HCT116 (cell line): ENCODE measurements around the gene ECEL1. TPM values are rescaled to one million over a fixed set of nuclear protein-coding genes. Genes with fewer than 3 reads are reported as not detected.

Source experiments
- ATAC-seq: fragments of 200-7000 bp; cut with Tn5 transposase; 2 replicates; pipeline ENCODE4 v1.9.1; 2020; ENCODE audit warnings: mild to moderate bottlenecking, moderate library complexity
- BruUV-seq: library from RNA; stranded (reverse); fragments of 400-500 nt; replicated peaks from 2 replicates; lab custom pipeline; 2021; lab: Mats Ljungman, UMichigan
- CTCF ChIA-PET: fragments of 300-600 bp; sonication (Branson Sonifier 250); formaldehyde crosslinking; loops from one replicate; lab custom pipeline; 2021; ENCODE audit warnings: antibody characterized with exemption; lab: Charles Lee
- POLR2A ChIA-PET: fragments of 300-600, 350-600 bp; sonication (Branson Sonifier 250); formaldehyde crosslinking; loops from one replicate; lab custom pipeline; 2021; ENCODE audit warnings: antibody characterized with exemption; lab: Charles Lee
- RAD21 ChIA-PET, 2 experiments: fragments of 300-600 bp; sonication (Branson Sonifier 250); formaldehyde crosslinking; loops; one replicate each; lab custom pipeline; 2023; ENCODE audit warnings: low total read pairs in 2 of 2; ENCODE audit not compliant: uncharacterized antibody in 2 of 2, unreplicated experiment in 2 of 2, low non-redundant PET in 1 of 2; lab: Charles Lee
- DNase-seq: peaks from one replicate; pipeline ENCODE4 v3.0.0-alpha.2; 2010; ENCODE audit warnings: low read depth, low spot score
- H2AFZ ChIP-seq: fragments of 200-600 bp; shearing (Covaris generic), sonication (generic); 2 replicates; pipeline ENCODE4 v1.6.1; 2017; ENCODE audit warnings: low read depth, mixed run types, mixed read lengths, antibody characterized with exemption, low read length; ENCODE audit not compliant: poor library complexity, severe bottlenecking
- H3K27ac ChIP-seq: 2 replicates; pipeline ENCODE4 v1.5.1; 2012; ENCODE audit warnings: low read depth, low read length
- H3K27me3 ChIP-seq: fragments of 200-600 bp; sonication (generic); 2 replicates; pipeline ENCODE4 v1.6.1; 2016; ENCODE audit warnings: mixed run types, low read length, mixed read lengths; ENCODE audit not compliant: insufficient read depth
- H3K36me3 ChIP-seq, 2 experiments: fragments of 200-500 bp in 1 of 2; fragments of 200-600 bp in 1 of 2; sonication (Bioruptor generic) in 1 of 2; sonication (generic) in 1 of 2; 2 replicates each; pipeline versions ENCODE4 v1.5.1 to v1.6.1; 2014 to 2016; ENCODE audit warnings: low read length in 2 of 2, inconsistent platforms in 1 of 2, mixed read lengths in 1 of 2, mixed run types in 1 of 2; ENCODE audit not compliant: insufficient read depth in 2 of 2, control insufficient read depth in 1 of 2
- H3K4me1 ChIP-seq, 2 experiments: fragments of 200-600 bp in 1 of 2; sonication (generic) in 1 of 2; 2 replicates each; pipeline versions ENCODE4 v1.5.1 to v1.6.1; 2012 to 2017; ENCODE audit warnings: low read length in 2 of 2, inconsistent platforms in 1 of 2, mild to moderate bottlenecking in 1 of 2, mixed read lengths in 1 of 2, mixed run types in 1 of 2, moderate library complexity in 1 of 2; ENCODE audit not compliant: insufficient read depth in 2 of 2, control insufficient read depth in 1 of 2
- H3K4me2 ChIP-seq: fragments of 200-600 bp; sonication (generic); 2 replicates; pipeline ENCODE4 v1.6.1; 2017; ENCODE audit warnings: mixed run types, low read length, mixed read lengths
- H3K4me3 ChIP-seq, 2 experiments: fragments of 200-600 bp in 1 of 2; sonication (generic) in 1 of 2; replicated peaks in 1 of 2; 2 replicates each; pipeline ENCODE4 v1.5.1; 2011 to 2016; ENCODE audit warnings: low read length in 2 of 2, control low read depth in 1 of 2, low read depth in 1 of 2, mild to moderate bottlenecking in 1 of 2, mixed read lengths in 1 of 2, mixed run types in 1 of 2
- H3K79me2 ChIP-seq: fragments of 200-600 bp; sonication (generic); 2 replicates; pipeline ENCODE4 v1.6.1; 2017; ENCODE audit warnings: mild to moderate bottlenecking, mixed run types, low read length, moderate library complexity, mixed read lengths; ENCODE audit not compliant: insufficient read depth
- H3K9ac ChIP-seq: fragments of 200-600 bp; sonication (generic); 2 replicates; pipeline ENCODE4 v1.6.1; 2016; ENCODE audit warnings: low read length, mixed read lengths
- H3K9me2 ChIP-seq: fragments of 200-600 bp; sonication (generic), shearing (Covaris generic); 2 replicates; pipeline ENCODE4 v1.6.1; 2017; ENCODE audit warnings: mixed run types, mild to moderate bottlenecking, moderate library complexity; ENCODE audit not compliant: insufficient read depth
- H3K9me3 ChIP-seq, 2 experiments: fragments of 200-500 bp in 1 of 2; fragments of 200-600 bp in 1 of 2; sonication (Bioruptor generic) in 1 of 2; sonication (generic) in 1 of 2; 2 replicates each; pipeline ENCODE4 v1.6.1; 2014 to 2017; ENCODE audit warnings: low read length in 2 of 2, mixed read lengths in 2 of 2, inconsistent platforms in 1 of 2, low read depth in 1 of 2, mild to moderate bottlenecking in 1 of 2, mixed run types in 1 of 2, moderate library complexity in 1 of 2; ENCODE audit not compliant: control insufficient read depth in 1 of 2, insufficient read depth in 1 of 2
- H4K20me1 ChIP-seq: fragments of 200-600 bp; sonication (generic), shearing (Covaris generic); 2 replicates; pipeline ENCODE4 v1.6.1; 2017; ENCODE audit warnings: mixed run types, mild to moderate bottlenecking, moderate library complexity; ENCODE audit not compliant: insufficient read depth
- ATF3 ChIP-seq: IDR thresholded peaks from 2 replicates; pipeline ENCODE4 v1.6.1; 2012
- CEBPB ChIP-seq: IDR thresholded peaks from 2 replicates; pipeline ENCODE4 v1.6.1; 2012; ENCODE audit warnings: low read depth
- CTCF ChIP-seq, 3 experiments: fragments of 200-600 bp in 1 of 3; sonication (generic) in 1 of 3; IDR thresholded peaks in 2 of 3; conservative IDR thresholded peaks in 1 of 3; 2 replicates each; pipeline ENCODE4 v1.5.1; 2012 to 2017; ENCODE audit warnings: low read depth in 2 of 3, low read length in 2 of 3, antibody characterized with exemption in 1 of 3, borderline replicate concordance in 1 of 3, control low read depth in 1 of 3, mild to moderate bottlenecking in 1 of 3, mixed read lengths in 1 of 3, mixed run types in 1 of 3, moderate library complexity in 1 of 3; ENCODE audit not compliant: insufficient read depth in 1 of 3
- EGR1 ChIP-seq: IDR thresholded peaks from 2 replicates; pipeline ENCODE4 v1.6.1; 2012; ENCODE audit warnings: low read depth
- MAX ChIP-seq: IDR thresholded peaks from 2 replicates; pipeline ENCODE4 v1.6.1; 2012
- RAD21 ChIP-seq: IDR thresholded peaks from 2 replicates; pipeline ENCODE4 v1.6.1; 2012; ENCODE audit warnings: low read depth, mild to moderate bottlenecking
- REST ChIP-seq: IDR thresholded peaks from 2 replicates; pipeline ENCODE4 v1.6.1; 2012; ENCODE audit warnings: low read depth
- SP1 ChIP-seq: IDR thresholded peaks from 2 replicates; pipeline ENCODE4 v1.6.1; 2012; ENCODE audit warnings: low read depth
- SRF ChIP-seq: IDR thresholded peaks from 2 replicates; pipeline ENCODE4 v1.6.1; 2012; ENCODE audit warnings: low read depth
- TCF7L2 ChIP-seq: IDR thresholded peaks from 2 replicates; pipeline ENCODE4 v1.7.0; 2011; ENCODE audit warnings: borderline replicate concordance, inconsistent platforms; ENCODE audit not compliant: insufficient read depth, insufficient read length; ENCODE audit errors: extremely low read depth
- YY1 ChIP-seq: IDR thresholded peaks from 2 replicates; pipeline ENCODE4 v1.6.1; 2011; ENCODE audit warnings: low read length, low read depth, moderate library complexity, mild to moderate bottlenecking; ENCODE audit not compliant: insufficient replicate concordance; ENCODE audit errors: extremely low read depth
- ZBTB33 ChIP-seq: IDR thresholded peaks from 2 replicates; pipeline ENCODE4 v1.6.1; 2011; ENCODE audit warnings: mild to moderate bottlenecking, low read length, moderate library complexity; ENCODE audit not compliant: insufficient replicate concordance; ENCODE audit errors: extremely low read depth
- ZNF274 ChIP-seq: fragments of 200-500 bp; sonication (Bioruptor generic); IDR thresholded peaks from 2 replicates; pipeline ENCODE4 v1.6.1; 2014; ENCODE audit warnings: mild to moderate bottlenecking, low read depth, low read length, inconsistent platforms
- intact Hi-C: fragments of 100-400 bp; cut with micrococcal nuclease; formaldehyde crosslinking; loops from 2 replicates; pipeline ENCODE4 v1.10.0; 2022
- total RNA-seq: library from RNA; stranded (reverse); gene quantifications from one replicate; pipeline ENCODE4 v1.2.1, GENCODE V29; 2021; ENCODE audit not compliant: unreplicated experiment

Gene ECEL1
- total RNA-seq, 1 experiment from 2014 or later, result not detected

GRCh38 chr2:232458051-232458660 lies 29.5 kb downstream of the ECEL1 start:
- Histone ChIP-seq H3K79me2 (no peaks in the 10 kb centered on the region), H3K36me3 (no peaks in the 10 kb centered on the region), H3K27ac (no peak overlapping the region), H3K9me3 (no peaks in the 10 kb centered on the region), H3K27me3 (no peaks in the 10 kb centered on the region; the same call in 1 of the 2 replicates), H3K4me3 (no peak overlapping the region), H2AFZ (no peak overlapping the region), H3K9ac (no peak overlapping the region), H3K4me2 (no peak overlapping the region), H4K20me1 (no peaks in the 10 kb centered on the region), H3K4me1 (no peaks in the 10 kb centered on the region), H3K9me2 (no peaks in the 10 kb centered on the region)
- no TSS peak for BruUV-seq
- POLR2A ChIA-PET, result no interaction called here
- no peak for TF ChIP-seq TCF7L2
- no peak for TF ChIP-seq ATF3
- no peak for TF ChIP-seq ZNF274
- TF ChIP-seq SP1, result no peak
- TF ChIP-seq ZBTB33, result no peak
- TF ChIP-seq RAD21, result no peak
- no peak for TF ChIP-seq REST
- TF ChIP-seq EGR1, result no peak
- TF ChIP-seq CEBPB, result no peak
- TF ChIP-seq MAX, result no peak
- TF ChIP-seq SRF, result no peak
- no peak for TF ChIP-seq CTCF (IDR thresholded peaks at IDR 0.05 in 2 of 3, conservative IDR thresholded peaks at IDR 0.05 in 1 of 3; ENCODE audit: borderline replicate concordance in 1 of 3, insufficient read depth in 1 of 3, low read depth in 2 of 3, low read length in 2 of 3)
- no peak for TF ChIP-seq YY1
- intact Hi-C loops, result no loop called here
- RAD21 ChIA-PET, result no interaction called here
- DNase-seq (no peak), ATAC-seq (no peak)
- CTCF ChIA-PET, result interaction anchor here (0.6 kb wide), 1 partner anchor 893 kb away, joined by 3 read pairs; no protein-coding TSS in a partner anchor
